ENCODE data around the gene MED9.

Gene MED9

DNA sequence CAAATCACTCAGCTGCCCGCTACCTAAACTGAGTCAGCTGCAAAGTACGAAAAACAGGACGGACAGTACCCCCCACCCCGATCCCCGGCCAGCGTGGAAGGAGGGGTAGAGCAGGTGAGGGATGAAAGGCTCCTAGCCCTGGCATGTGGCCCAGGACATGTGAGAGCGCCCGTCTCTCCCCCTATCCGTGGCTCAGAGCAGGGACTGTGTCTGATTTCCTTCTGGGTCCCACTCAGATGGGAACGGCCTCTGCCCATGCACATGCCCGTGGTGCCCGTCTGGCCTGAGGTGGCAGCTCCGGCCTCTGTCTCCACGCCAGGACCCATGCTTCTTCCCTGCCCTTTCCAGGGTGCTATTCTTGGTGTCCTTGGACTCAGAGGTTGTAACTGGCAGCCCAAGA lies 49.6 kb downstream of the MED9 start:
- FAIRE-seq (no peak), DNase-seq (ENCODE audit: insufficient read length, low spot score) (no peak)
- TF ChIP-seq, protein P1, sequence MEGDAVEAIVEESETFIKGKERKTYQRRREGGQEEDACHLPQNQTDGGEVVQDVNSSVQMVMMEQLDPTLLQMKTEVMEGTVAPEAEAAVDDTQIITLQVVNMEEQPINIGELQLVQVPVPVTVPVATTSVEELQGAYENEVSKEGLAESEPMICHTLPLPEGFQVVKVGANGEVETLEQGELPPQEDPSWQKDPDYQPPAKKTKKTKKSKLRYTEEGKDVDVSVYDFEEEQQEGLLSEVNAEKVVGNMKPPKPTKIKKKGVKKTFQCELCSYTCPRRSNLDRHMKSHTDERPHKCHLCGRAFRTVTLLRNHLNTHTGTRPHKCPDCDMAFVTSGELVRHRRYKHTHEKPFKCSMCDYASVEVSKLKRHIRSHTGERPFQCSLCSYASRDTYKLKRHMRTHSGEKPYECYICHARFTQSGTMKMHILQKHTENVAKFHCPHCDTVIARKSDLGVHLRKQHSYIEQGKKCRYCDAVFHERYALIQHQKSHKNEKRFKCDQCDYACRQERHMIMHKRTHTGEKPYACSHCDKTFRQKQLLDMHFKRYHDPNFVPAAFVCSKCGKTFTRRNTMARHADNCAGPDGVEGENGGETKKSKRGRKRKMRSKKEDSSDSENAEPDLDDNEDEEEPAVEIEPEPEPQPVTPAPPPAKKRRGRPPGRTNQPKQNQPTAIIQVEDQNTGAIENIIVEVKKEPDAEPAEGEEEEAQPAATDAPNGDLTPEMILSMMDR (IDR thresholded peaks at IDR 0.05; ENCODE audit: insufficient read depth, missing control alignments): no peak

DNA sequence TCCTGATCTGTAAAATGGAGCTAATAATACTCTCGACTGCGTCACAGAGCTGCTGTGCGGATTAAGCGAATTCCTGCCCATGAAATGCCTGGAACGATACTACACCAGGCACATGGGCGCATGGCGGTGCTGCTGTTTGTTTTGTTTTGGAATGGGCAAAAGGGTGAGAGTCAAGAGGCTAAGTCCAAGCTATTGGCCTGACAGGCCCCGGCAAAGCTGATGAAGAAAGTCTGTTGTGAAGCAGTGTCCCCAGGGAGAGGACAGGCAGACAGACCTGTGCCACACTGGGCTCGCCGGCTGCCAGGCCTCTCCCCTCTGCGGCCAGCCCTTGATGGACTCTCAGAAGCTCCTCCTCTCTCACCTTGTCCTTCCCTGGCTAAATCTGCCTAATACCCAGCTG lies 50.7 kb downstream of the MED9 start:
- TF ChIP-seq, protein P1 (IDR thresholded peaks at IDR 0.05; ENCODE audit: insufficient read depth, missing control alignments): no peak
- no peak for FAIRE-seq
- no peak for DNase-seq (ENCODE audit: insufficient read length, low spot score)

DNA sequence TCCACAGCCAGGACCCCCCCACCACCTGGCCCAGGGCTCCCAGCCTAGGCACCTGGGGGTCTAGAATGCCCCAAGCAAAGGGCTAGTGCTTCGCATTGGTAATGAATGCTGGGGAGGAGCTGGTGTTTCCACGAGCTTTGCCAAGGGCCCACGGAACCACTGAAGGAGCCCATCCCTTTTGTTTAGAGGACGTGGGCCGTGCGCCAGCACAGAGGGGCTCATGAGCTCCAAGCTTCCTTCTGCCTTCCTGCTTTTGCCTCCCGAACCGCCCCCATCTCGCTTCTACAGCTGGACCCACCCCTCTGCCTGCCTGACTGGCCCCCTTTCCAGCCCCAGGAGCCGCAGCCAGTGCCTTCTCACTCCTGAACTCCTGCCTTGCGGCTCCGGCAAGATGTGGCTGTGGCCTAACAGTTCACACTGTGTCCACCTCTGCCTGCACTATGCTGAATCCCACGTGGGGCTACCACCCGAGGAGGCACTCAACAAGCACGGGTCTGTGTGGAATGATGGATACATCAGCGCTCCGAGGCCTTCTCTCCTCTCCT lies 51.2 kb downstream of the MED9 start:
- DNase-seq (ENCODE audit: insufficient read length, low spot score): no peak
- no peak for FAIRE-seq
- TF ChIP-seq, protein P1 (IDR thresholded peaks at IDR 0.05; ENCODE audit: insufficient read depth, missing control alignments): no peak

DNA sequence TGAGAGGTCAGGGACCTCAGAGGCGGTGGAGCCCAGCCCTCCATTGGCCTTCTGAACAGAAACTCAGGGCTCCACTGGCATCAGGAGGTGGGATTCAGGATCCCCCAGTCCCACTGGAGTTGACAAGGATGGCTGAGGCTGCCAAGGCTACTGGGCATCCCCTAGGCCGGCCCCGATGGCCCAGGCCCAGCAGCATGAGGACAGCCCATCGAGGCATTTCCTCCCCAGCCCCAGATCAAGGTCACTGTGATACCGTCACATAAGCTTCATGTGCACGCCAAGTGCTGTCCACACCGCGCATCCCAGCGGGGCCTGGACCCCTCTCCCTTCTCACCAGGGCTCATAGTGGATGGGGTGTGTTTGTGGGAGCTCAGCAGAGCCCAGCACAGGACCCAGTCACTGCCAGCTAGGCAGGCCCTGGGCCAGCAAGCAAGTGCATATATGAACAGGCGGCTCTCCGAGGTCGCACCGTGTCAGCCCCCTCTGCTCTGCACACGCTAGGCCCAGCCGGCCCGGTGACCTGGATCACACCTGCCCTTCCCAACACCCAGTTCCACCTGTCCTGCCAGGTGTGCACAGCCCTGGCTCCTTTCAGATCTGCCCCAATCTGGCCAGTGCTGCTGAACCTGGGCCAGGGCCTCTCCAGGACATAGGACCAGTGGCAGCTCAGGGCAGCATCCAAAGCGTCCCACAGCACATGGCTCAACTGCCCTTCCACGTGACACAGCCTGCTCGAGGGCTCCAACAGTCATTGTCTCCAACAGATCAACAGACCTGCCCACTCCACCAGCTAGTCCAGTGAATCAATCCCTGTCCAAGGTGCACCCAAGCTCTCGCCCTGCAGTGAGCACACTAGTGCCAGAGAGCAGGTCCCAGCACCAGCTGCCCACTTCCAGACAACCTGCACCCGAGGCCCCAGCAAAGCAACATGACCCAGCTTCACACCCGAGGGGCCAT lies 52.2 kb downstream of the MED9 start:
- no peak for DNase-seq (ENCODE audit: insufficient read length, low spot score)
- no peak for FAIRE-seq
- TF ChIP-seq, protein P1 (IDR thresholded peaks at IDR 0.05; ENCODE audit: insufficient read depth, missing control alignments): no peak

DNA sequence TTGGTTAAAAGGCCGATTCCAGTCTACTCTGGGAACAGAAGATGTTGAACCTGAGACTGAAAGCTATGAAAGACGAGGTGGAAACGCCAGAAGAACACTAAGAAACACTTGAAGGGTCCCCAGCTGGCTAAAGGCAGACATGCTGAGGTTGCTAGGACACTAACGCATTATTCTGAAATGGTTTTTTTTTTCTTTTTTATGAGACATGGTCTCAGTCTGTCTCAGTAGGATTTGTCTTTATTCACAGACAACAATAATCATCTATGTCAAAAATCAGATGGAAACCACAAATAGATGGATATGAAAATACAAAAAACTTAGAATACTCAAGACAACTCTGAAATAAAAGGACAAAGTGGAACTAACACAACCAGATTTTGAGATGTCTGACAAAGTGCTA lies 54.4 kb downstream of the MED9 start:
- FAIRE-seq: no peak
- no peak for DNase-seq (ENCODE audit: insufficient read length, low spot score)
- TF ChIP-seq, protein P1 (IDR thresholded peaks at IDR 0.05; ENCODE audit: insufficient read depth, missing control alignments): no peak

DNA sequence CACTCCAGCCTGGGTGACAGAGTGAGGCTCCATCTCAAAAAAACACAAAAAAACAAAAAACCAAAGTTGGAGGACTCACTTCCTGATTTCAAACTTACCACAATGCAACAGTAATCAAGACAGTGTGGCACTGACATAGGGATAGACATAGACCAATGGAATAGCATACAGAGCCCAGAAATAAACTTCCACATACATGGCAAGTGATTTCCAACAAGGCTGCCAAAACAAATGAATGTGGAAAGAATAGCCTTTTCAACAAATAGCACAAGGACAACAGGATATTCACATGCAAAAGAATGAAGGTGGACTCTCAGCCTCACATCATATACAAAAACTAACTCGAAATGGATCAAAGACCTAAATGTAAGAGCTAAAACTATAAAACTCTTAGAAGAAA lies 56.2 kb downstream of the MED9 start:
- no peak for DNase-seq (ENCODE audit: insufficient read length, low spot score)
- TF ChIP-seq, protein P1 (IDR thresholded peaks at IDR 0.05; ENCODE audit: insufficient read depth, missing control alignments): no peak
- no peak for FAIRE-seq

Measured in D721Med (cell line).